GM12878 (cell line): ENCODE results near the gene GLB1L2. TPM values are rescaled to one million over a fixed set of nuclear protein-coding genes. Genes with fewer than 3 reads are reported as not detected.

Experiments
- ATAC-seq: fragments of 200-7000 bp; cut with Tn5 transposase; 3 replicates; pipeline ENCODE4 v1.9.1; 2020; ENCODE audit warnings: mild to moderate bottlenecking, moderate library complexity
- Bru-seq: library from RNA; stranded (reverse); fragments of 400-500 nt; gene quantifications from one replicate; lab custom pipeline; 2021; lab: Mats Ljungman, UMichigan
- BruChase-seq, 2 experiments: library from RNA; stranded (reverse); fragments of 400-500 nt; gene quantifications; one replicate each; lab custom pipeline; 2021; lab: Mats Ljungman, UMichigan
- BruUV-seq: library from RNA; stranded (reverse); fragments of 400-500 nt; replicated peaks from 2 replicates; lab custom pipeline; 2021; lab: Mats Ljungman, UMichigan
- CTCF ChIA-PET: fragments of 300-600 bp; sonication (Branson Sonifier 250); formaldehyde crosslinking; extraction: SDS; loops from one replicate; lab custom pipeline; 2021; ENCODE audit warnings: inconsistent platforms; lab: Yijun Ruan, JAX
- POLR2A ChIA-PET: fragments of 350-600 bp; formaldehyde crosslinking; extraction: SDS; loops from one replicate; lab custom pipeline; 2021; ENCODE audit warnings: inconsistent platforms; lab: Charles Lee
- RAD21 ChIA-PET: fragments of 300-600 bp; sonication (Branson Sonifier 250); formaldehyde crosslinking; loops from one replicate; lab custom pipeline; 2023; ENCODE audit warnings: antibody characterized with exemption; ENCODE audit not compliant: unreplicated experiment; lab: Charles Lee
- SMC1A ChIA-PET: fragments of 300-600 bp; sonication (Branson Sonifier 250); formaldehyde crosslinking; loops from one replicate; lab custom pipeline; 2023; ENCODE audit not compliant: unreplicated experiment, uncharacterized antibody; lab: Charles Lee
- DNase-seq: peaks from one replicate; pipeline ENCODE4 v3.0.0-alpha.2; 2011; ENCODE audit warnings: low read depth, low spot score
- FAIRE-seq: peaks from 3 replicates; lab custom pipeline; 2011; peaks lifted over from hg19 to GRCh38; lab: Jason Lieb, UNC
- H2AFZ ChIP-seq: 2 replicates; pipeline ENCODE4 v1.6.0; 2011; ENCODE audit warnings: low read depth, low read length, control low read depth; ENCODE audit not compliant: control insufficient read depth
- H3K27ac ChIP-seq: 2 replicates; pipeline ENCODE4 v1.5.1; 2011; ENCODE audit warnings: control low read depth; ENCODE audit not compliant: control insufficient read depth, insufficient read depth
- H3K27me3 ChIP-seq, 2 experiments: replicated peaks in 1 of 2; 2 replicates each; pipeline versions ENCODE4 v1.6.0 to v1.6.1; 2011; ENCODE audit warnings: low read length in 1 of 2; ENCODE audit not compliant: control insufficient read depth in 2 of 2, insufficient read depth in 2 of 2
- H3K36me3 ChIP-seq, 2 experiments: 2 replicates each; pipeline ENCODE4 v1.5.1; 2011; ENCODE audit warnings: low read length in 1 of 2; ENCODE audit not compliant: control insufficient read depth in 2 of 2, insufficient read depth in 2 of 2
- H3K4me1 ChIP-seq: 2 replicates; pipeline ENCODE4 v1.6.1; 2011; ENCODE audit warnings: mild to moderate bottlenecking, low read length, moderate library complexity, mixed read lengths; ENCODE audit not compliant: control insufficient read depth, insufficient read depth
- H3K4me2 ChIP-seq: 2 replicates; pipeline ENCODE4 v1.6.0; 2011; ENCODE audit warnings: control low read depth; ENCODE audit not compliant: control insufficient read depth, insufficient read depth
- H3K4me3 ChIP-seq: fragments of 200-600 bp; sonication (generic); 2 replicates; pipeline ENCODE4 v1.5.1; 2016
- H3K79me2 ChIP-seq: 2 replicates; pipeline ENCODE4 v1.6.0; 2011; ENCODE audit warnings: low read length; ENCODE audit not compliant: control insufficient read depth, insufficient read depth
- H3K9ac ChIP-seq: 2 replicates; pipeline ENCODE4 v1.8.0; 2011; ENCODE audit warnings: low read length, control low read depth, mixed read lengths; ENCODE audit not compliant: control insufficient read depth, insufficient read depth
- H3K9me3 ChIP-seq: replicated peaks from 3 replicates; pipeline ENCODE4 v1.5.1; 2011; ENCODE audit warnings: mild to moderate bottlenecking, low read length; ENCODE audit not compliant: control insufficient read depth, insufficient read depth
- H4K20me1 ChIP-seq: 2 replicates; pipeline ENCODE4 v1.6.0; 2011; ENCODE audit not compliant: control insufficient read depth, insufficient read depth
- FOXM1 ChIP-seq: IDR thresholded peaks from 2 replicates; pipeline ENCODE4 v1.6.1; 2012; ENCODE audit warnings: low read depth, mild to moderate bottlenecking, inconsistent platforms, low read length, moderate library complexity
- NFYB ChIP-seq: IDR thresholded peaks from 2 replicates; pipeline ENCODE4 v1.6.1; 2011; ENCODE audit warnings: low read depth, mild to moderate bottlenecking, low read length, improper control_type of control experiment, moderate library complexity; ENCODE audit not compliant: insufficient read depth
- YBX1 ChIP-seq: fragments of 450-650 bp; IDR thresholded peaks from 2 replicates; pipeline ENCODE4 v1.6.1; 2016; ENCODE audit warnings: antibody characterized with exemption
- ZNF207 ChIP-seq: fragments of 450-650 bp; IDR thresholded peaks from 2 replicates; pipeline ENCODE4 v1.6.1; 2014; ENCODE audit warnings: antibody characterized with exemption, mild to moderate bottlenecking, borderline replicate concordance
- WGBS: methylation state at CpG from one replicate; pipeline ENCODE4 v1.1.6; 2016; ENCODE audit warnings: low lambda C conversion rate; ENCODE audit not compliant: insufficient replicate concordance, insufficient coverage; ENCODE audit errors: missing lambda C conversion rate; 5-methylcytosine and 5-hydroxymethylcytosine counted together
- in situ Hi-C: fragments of 300-500 bp; cut with MboI; formaldehyde crosslinking; loops from 9 replicates; pipeline ENCODE4 v1.14.3; 2018; ENCODE audit warnings: mixed read lengths
- intact Hi-C: fragments of 100-400 bp; cut with micrococcal nuclease; formaldehyde crosslinking; loops from one replicate; pipeline ENCODE4 v1.14.2; 2022; ENCODE audit not compliant: unreplicated experiment
- long read RNA-seq, 2 experiments: library from polyadenylated mRNA; unstranded; transcript quantifications; one replicate each; pipeline ENCODE4 v2.0.0, GENCODE V29; 2019 to 2020
- polyA minus RNA-seq, 3 experiments: library from RNA; depleted of rRNA, polyadenylated mRNA; stranded (reverse); fragments of >200 nt; gene quantifications; 2 replicates each; pipeline ENCODE4 v1.2.3, GENCODE V29; 2011
- polyA plus RNA-seq, 11 experiments: library from polyadenylated mRNA; depleted of rRNA in 4 of 11; unstranded in 6 of 11; stranded (reverse) in 5 of 11; fragments of >200 nt; fragmentation: Nextera tagmentation in 4 of 11; fragmentation: Illumina TruSeq in 1 of 11; extraction: Ambion mirVana in 4 of 11; extraction: Trizol in 1 of 11; gene quantifications; 1 replicate in 1 of 11; 2 replicates in 10 of 11; pipeline versions ENCODE4 v1.2.1 to v1.2.3, GENCODE V29; 2011 to 2016; ENCODE audit warnings: inconsistent platforms in 2 of 11, missing spikeins in 2 of 11, low read depth in 1 of 11
- total RNA-seq, 4 experiments: library from RNA; depleted of rRNA in 3 of 4; stranded (reverse); fragments of >200 nt in 3 of 4; fragmentation: Illumina TruSeq in 1 of 4; extraction: Trizol in 1 of 4; gene quantifications; 2 replicates each; pipeline versions ENCODE4 v1.2.1 to v1.2.3, GENCODE V29; 2013 to 2021

GLB1L2 gene, protein sequence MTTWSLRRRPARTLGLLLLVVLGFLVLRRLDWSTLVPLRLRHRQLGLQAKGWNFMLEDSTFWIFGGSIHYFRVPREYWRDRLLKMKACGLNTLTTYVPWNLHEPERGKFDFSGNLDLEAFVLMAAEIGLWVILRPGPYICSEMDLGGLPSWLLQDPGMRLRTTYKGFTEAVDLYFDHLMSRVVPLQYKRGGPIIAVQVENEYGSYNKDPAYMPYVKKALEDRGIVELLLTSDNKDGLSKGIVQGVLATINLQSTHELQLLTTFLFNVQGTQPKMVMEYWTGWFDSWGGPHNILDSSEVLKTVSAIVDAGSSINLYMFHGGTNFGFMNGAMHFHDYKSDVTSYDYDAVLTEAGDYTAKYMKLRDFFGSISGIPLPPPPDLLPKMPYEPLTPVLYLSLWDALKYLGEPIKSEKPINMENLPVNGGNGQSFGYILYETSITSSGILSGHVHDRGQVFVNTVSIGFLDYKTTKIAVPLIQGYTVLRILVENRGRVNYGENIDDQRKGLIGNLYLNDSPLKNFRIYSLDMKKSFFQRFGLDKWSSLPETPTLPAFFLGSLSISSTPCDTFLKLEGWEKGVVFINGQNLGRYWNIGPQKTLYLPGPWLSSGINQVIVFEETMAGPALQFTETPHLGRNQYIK
- not detected in 2 replicates for total RNA-seq (2013; cell fraction: nucleolus; rRNA removed)
- total RNA-seq (2014; rRNA removed) (0.68 and 0.98 TPM in 2 replicates), total RNA-seq (2014; rRNA removed; fragmentation: Illumina TruSeq; extraction: Trizol) (0.37 and 0.40 TPM in 2 replicates), total RNA-seq (2021) (0.37 and 0.85 TPM in 2 replicates), polyA plus RNA-seq (2011; rRNA removed) (0.03 and 0.04 TPM in 2 replicates), polyA plus RNA-seq (2014; fragmentation: Illumina TruSeq; extraction: Trizol) (0.60 and 0.66 TPM in 2 replicates), polyA plus RNA-seq (2014; fragmentation: Nextera tagmentation; extraction: Ambion mirVana) (under 1 TPM; 0.06 to 0.11 TPM), polyA plus RNA-seq (2014; rRNA removed) (0.67 and 0.73 TPM in 2 replicates), polyA plus RNA-seq (2016; fragmentation: Nextera tagmentation; extraction: Ambion mirVana) (under 1 TPM; 0.26 to 0.58 TPM), polyA minus RNA-seq (2011; rRNA and poly(A)+ RNA removed) (not detected in 2 replicates), Bru-seq, nascent RNA (percentile 19 among the genes with signal in this experiment), BruChase-seq, experiment 1, labeled RNA remaining after a 6-hour chase (percentile 14 among the genes with signal in this experiment), BruChase-seq, experiment 2, labeled RNA remaining after a 2-hour chase (percentile 14 among the genes with signal in this experiment)
- polyA plus RNA-seq (2011; ENCODE audit: low read depth): 0.47 TPM
- polyA plus RNA-seq (2011; cell fraction: cytosol; rRNA removed): 0.01 and 0.05 TPM in 2 replicates
- 0.07 TPM in 1 of 2 replicates, not detected in the other for polyA plus RNA-seq (2011; cell fraction: nucleus; rRNA removed)
- 0.62 and 0.85 TPM in 2 replicates for polyA plus RNA-seq (2012)
- 0.53 TPM in 1 of 2 replicates, not detected in the other for polyA minus RNA-seq (2011; cell fraction: cytosol; rRNA and poly(A)+ RNA removed)
- not detected in 2 replicates for polyA minus RNA-seq (2011; cell fraction: nucleus; rRNA and poly(A)+ RNA removed)
- long read RNA-seq, experiment 1: 0 reads
- long read RNA-seq, experiment 2: 0 reads

DNA sequence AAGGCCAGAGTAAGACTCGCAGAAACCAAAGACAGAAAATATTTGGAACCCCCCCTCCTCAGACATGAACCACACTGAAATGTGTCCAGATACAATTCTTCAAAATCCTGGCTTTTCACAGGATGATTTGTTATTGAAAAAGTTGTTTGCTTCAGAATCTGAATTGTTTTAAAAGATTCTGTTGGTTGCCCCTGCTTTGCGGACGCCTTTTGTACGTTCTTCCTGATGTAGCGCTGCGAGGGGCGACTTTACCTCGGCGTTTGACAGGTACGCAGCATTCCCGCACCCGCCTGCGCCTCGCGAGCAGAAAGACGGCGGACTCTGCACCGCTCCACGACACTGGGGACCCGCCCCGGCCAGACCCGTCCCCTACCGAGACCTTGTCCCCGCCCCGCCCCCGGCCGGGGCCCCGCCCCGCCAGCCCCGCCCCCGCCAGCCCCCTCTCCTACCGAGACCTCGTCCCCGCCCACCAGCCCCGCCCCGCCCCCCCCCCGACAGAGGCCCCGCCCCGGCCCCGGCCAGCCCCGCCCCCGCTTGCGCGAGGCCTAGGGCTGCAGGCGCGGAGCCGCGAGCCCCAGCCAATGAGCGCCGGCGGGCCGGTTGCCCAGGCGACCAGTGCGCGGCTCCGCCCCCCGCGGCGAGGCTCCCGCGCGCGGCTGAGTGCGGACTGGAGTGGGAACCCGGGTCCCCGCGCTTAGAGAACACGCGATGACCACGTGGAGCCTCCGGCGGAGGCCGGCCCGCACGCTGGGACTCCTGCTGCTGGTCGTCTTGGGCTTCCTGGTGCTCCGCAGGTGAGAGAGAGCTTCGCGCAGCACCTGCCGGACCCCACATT is at the start of gene GLB1L2:
Gene GLB1L2, plus strand, starts transcription at position 635 of the 835 bp plus-strand sequence. Its CDS starts 74 bp downstream, at position 709.
- Histone ChIP-seq H3K27ac (no peak within 1 kb of the TSS), H3K4me3 (no peak within 1 kb of the TSS), H3K4me1 (no peaks in the 10 kb centered on the region; the same call in 1 of the 2 replicates), H4K20me1 (no peaks in the 10 kb centered on the region; the same call in 1 of the 2 replicates), H3K9me3 (no peaks in the 10 kb centered on the region), H2AFZ (peak within 1 kb of the TSS; percentile 59), H3K4me2 (peak within 1 kb of the TSS; percentile 35; the same call in 1 of the 2 replicates), H3K79me2 (no peaks in the 10 kb centered on the region), H3K27me3 (peaks cover 0 to 3% of the 10 kb centered on the region in 2 experiments; a peak in 1 of 4 replicates), H3K9ac (no peak within 1 kb of the TSS), H3K36me3 (no peaks in the 10 kb centered on the region)
- ATAC-seq (no peak), FAIRE-seq (no peak), DNase-seq (no peak)
- SMC1A ChIA-PET: no interaction called here
- POLR2A ChIA-PET: no interaction called here
- in situ Hi-C loops: no loop called here
- RAD21 ChIA-PET: no interaction called here
- CTCF ChIA-PET: no interaction called here
- TF ChIP-seq YBX1: no peak
- TF ChIP-seq NFYB: peak; percentile 59; the same call in 1 of the 2 replicates
- TF ChIP-seq ZNF207: no peak
- TF ChIP-seq FOXM1: no peak
- intact Hi-C loops: no loop called here
- WGBS: 29% methylated on average over 38 of the region's 80 CpGs
- no TSS peak for BruUV-seq
